ENCODE results near the gene PRRT2. TPM values are rescaled to one million over a fixed set of nuclear protein-coding genes. Genes with fewer than 3 reads are reported as not detected.

PRRT2 gene
- 1.2 and 4.4 TPM in 2 replicates for total RNA-seq

DNA sequence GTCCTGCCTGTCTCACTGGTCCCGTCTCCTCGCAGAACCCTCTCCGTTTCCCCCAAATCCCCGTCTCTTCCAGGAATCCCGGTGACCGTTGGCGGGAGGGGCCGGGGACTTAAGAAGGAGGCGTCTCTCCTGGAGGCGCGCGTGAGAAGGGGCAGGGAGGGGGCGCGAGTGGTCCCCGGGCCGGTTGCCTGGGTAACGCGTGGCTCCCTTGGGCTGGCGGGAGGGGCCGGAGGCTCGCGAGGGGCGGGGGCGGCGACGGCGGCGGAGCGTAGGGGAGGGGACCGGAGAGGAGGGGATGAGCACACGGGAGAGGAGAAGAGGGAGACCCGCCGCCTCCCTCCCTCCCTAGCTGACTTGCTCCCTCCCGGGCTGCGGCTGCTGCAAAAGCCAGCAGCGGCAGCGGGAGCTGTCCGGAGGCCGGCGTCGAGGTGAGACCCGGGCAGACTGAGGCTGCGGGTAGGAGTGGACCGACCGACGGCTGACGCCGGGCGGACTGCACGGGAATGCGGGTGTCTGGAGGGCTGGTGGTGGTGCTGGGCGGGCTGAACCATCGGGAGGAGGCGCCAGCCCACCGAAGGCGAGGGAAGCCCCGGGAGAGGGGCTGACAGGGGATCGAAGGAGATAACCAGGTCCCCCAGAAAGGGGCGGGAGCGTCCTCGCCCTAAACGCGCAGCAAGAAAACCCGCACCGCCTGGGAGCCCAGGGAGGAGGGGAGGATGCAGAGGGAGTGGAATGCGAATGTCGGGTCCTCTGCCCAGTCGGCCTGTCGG, at the start of gene PRRT2:
Gene PRRT2, plus strand, starts transcription at position 298 of the 770 bp plus-strand sequence. CDS start 862 bp downstream, outside the sequence.

DNA sequence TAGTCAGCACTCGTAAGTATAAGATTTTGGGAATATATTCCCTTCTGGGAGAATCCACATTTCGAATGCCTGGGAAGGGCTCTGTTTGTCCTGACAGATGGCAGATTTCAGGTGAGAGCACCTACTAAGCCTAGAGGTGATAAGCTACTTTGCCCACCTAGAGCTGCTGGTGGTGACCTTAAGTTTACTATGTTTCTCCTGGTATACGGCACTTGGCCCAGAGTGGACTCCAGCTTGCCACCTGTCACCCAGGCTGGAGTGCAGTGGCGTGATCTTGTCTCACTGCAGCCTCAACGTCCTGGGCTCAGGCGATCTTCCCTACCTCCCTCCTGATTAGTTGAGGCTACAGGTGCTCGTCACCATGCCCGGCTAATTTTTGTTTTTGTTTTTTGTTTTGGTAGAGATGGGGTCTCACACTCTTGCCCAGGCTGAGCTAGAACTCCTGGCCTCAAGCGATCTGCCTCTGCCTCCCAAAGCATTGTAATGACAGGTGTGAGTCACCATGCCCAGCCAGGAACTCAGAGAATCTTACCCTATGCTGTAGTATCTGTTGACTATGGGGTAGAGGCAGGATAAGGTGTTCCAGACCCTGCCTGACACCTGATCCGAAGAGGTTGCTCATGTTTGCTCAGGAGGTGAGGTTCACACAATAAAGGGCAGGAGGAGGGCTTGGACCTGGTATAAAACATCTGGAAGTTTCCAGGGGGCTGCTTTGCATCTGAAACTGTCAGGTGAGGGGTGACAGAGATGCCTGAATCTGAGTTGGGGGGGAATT, 34.2 kb upstream of the PRRT2 start, which contains the start of gene ZG16:
Gene ZG16, plus strand, starts transcription at position 681 of the 775 bp plus-strand sequence. CDS start 1,011 bp downstream, outside the sequence.

DNA sequence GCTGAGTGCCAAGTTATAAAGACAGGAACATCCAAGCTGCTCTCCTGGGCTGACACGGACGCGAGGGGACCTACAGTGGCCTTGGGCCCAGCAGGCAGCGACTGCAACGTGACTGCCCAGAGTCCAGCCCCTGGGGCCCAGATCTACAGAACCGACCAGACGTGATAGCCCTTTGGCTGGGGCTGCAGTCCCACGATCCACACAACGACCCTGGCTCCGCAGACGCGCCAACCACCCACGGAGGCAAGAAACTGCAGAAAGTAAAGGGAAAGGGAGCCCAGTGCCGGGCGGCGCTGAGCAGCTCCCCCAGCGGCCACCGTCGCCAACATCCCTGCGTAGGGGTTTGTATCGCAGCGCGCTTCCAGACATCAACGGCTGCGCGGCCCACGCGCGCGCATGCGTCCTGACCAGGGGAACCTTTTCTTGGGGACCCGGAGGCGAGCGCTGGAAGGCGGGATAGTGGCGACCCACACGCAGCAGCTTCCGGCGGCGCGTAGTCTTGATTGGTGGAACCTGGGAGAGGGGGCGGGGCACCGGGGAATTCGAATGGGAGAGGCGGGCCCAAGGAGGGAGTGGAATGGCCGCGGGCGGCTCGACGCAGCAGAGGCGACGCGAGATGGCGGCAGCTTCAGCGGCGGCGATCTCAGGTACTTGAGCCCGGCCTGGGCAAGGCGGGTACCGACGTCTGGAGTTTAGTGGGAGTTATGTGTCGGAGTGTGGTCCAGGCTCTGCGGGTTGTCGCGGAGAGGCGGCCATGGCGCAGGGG, 21.6 kb upstream of the PRRT2 start, which contains the start of gene KIF22:
Gene KIF22, plus strand, starts transcription at position 569 of the 766 bp plus-strand sequence. Its CDS starts 9 bp downstream, at position 578.

DNA sequence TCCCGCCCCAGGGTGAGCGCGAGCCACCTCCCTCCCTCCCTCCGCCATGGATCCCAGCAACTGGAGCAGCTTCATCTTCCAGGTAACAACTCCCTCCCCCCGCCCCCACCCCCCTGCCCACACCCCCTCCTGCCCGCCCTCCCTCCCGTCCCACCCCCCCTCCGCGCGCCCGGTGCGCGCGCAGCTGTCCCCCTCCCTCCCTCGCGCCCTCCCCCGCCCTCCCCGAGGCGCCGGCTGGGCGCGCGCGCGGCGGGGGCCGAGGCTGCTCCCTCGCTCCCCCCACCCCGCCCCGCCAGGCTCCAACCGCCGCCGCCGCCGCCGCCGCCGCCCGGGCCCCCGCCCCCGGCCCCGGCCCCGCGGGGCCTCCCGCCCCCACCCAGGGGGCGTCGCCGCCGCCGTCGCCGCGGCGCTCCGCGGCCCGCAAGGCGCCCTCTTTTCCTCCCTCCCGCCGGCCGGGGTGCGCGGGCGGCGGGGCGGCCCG, 5.9 kb upstream of the PRRT2 start, which contains the start of gene MAZ:
Gene MAZ, plus strand, starts transcription at position 431 of the 481 bp plus-strand sequence. CDS start 173 bp downstream, outside the sequence.

DNA sequence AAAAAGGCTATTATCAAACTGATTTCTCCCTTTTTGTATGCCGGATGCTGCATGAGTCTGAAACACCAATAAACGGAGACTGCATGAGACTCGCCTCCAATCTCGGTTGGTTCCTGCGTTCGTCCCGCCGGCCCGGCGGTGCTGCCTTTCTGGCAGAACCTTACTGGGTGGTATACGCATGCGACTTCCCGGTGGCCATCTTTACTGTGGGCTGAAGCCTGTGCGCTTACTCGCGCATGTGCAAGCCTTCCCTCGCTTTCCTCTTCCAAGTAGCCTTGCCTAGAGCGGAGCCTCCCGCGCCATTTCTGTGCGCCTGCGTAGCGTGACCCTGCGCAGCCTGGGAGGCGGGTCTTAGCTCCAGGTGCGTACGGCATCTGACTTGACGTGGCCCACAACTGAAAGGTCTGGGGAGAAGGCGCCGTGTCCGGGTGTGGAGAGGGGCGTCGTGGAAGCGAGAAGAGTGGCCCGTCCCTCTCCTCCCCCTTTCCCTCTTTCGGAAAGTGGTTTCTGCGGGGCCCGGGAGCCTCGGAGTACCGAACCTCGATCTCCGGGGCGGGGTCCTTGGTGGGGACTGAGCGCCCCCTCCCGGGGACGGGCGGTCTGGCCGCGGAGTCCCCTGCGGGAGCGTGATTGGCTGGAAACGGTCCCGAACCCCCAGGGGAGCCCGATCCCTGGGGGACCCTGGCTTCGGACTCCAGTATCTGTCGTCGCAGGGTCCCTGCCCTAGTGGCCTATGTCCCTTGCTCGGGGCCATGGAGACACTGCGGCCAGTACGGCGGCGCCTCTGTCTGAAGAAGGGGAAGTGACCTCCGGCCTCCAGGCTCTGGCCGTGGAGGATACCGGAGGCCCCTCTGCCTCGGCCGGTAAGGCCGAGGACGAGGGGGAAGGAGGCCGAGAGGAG, 4.0 kb downstream of the PRRT2 start, which contains the start of gene PAGR1:
Gene PAGR1, plus strand, starts transcription at position 360 of the 901 bp plus-strand sequence. Its CDS starts 374 bp downstream, at position 734.

DNA sequence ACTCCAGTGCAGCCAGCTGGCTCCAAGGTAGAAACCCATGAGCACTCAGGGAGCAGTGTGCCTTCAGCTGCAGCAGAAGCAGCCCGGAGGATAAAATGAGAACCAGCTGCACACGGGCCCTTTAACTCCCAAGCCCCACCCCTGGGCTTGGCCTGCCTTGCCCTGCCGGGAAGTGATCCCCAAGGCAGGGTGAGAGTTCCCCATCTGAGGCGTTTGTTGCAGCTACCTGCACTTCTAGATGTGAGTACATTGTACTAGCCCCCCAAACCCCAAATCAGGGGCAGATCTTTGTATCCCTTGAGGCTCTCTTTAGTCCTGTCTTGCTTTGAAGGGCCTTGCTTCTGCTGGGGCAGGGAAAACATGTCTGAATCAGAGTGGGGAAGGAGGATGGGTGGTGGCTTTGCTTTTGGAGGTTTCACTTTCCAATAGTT, 8.3 kb downstream of the PRRT2 start, which contains the start of gene MVP:
Gene MVP, plus strand, starts transcription at position 192 of the 431 bp plus-strand sequence. CDS start 10,088 bp downstream, outside the sequence.

DNA sequence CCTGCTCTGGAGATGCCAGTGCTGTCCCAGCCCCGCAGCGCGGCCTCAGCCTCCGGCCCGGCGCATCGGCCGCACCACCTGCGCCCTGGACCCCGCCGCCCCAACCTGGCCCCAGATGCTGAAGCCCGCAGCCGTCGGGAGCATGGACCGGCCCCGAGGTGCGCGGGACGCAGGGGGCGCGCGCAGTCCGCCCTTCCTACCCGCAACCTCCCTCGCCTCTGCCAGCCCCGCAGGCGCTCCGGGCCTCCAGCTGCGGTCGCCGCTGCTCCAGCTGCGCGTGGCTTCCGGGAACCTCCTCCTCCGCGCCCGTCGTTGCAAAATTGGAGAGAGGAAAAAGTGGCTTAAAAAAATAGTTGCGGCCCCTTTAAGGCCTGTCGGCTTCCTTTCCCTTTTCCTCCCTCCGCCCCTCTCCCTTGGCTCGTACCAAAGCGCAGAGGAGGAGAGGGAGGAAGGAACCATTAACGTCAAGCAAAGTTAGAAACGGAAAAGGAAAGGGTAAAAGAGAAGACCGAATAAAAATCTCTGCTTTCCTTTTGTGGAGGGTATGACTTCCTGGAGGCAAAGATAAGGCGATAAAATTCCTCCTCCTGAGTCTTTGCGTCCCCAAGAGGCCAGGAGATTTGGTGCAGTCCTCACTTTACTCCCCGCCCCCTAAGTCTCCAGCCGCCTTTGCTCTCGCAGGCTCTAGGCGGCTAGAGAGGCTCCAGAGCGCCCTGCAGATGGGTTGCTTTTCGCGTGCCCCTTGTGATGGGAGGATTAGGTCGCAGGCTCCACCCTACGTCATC, 51.1 kb downstream of the PRRT2 start, which contains the start of gene CDIPT:
Gene CDIPT, minus strand, starts transcription at position 343 of the 785 bp plus-strand sequence. CDS start 369 bp downstream, outside the sequence.

Other genes starting within 250 kb of the PRRT2 start
- not detected in 2 replicates for gene SPN, start 148.9 kb upstream of the PRRT2 start, total RNA-seq
- gene QPRT, start 133.0 kb upstream of the PRRT2 start, total RNA-seq = 31.1 and 57.9 TPM in 2 replicates
- gene C16orf54, start 66.2 kb upstream of the PRRT2 start, total RNA-seq = not detected in 2 replicates
- not detected in 2 replicates for gene ZG16, start 33.9 kb upstream of the PRRT2 start, total RNA-seq
- gene KIF22, start 21.4 kb upstream of the PRRT2 start, total RNA-seq = 9.8 and 33.5 TPM in 2 replicates
- gene MAZ, start 5.7 kb upstream of the PRRT2 start, total RNA-seq = 89.4 and 125 TPM in 2 replicates
- 16.3 and 18.1 TPM in 2 replicates for gene PAGR1, start 4.0 kb downstream of the PRRT2 start, total RNA-seq
- gene MVP, start 8.3 kb downstream of the PRRT2 start, total RNA-seq = 209 and 363 TPM in 2 replicates
- 69.5 and 81.7 TPM in 2 replicates for gene CDIPT, start 51.0 kb downstream of the PRRT2 start, total RNA-seq
- gene SEZ6L2, start 87.4 kb downstream of the PRRT2 start, total RNA-seq = 18.4 and 37.0 TPM in 2 replicates
- gene ASPHD1, start 88.3 kb downstream of the PRRT2 start, total RNA-seq = 8.0 and 12.5 TPM in 2 replicates
- 12.5 and 14.3 TPM in 2 replicates for gene KCTD13, start 114.0 kb downstream of the PRRT2 start, total RNA-seq
- gene TMEM219, start 149.9 kb downstream of the PRRT2 start, total RNA-seq = 63.9 and 76.0 TPM in 2 replicates
- gene TAOK2, start 161.7 kb downstream of the PRRT2 start, total RNA-seq = 53.4 and 72.9 TPM in 2 replicates
- 4.8 and 5.0 TPM in 2 replicates for gene HIRIP3, start 183.4 kb downstream of the PRRT2 start, total RNA-seq
- gene INO80E, start 184.0 kb downstream of the PRRT2 start, total RNA-seq = 16.9 and 20.3 TPM in 2 replicates
- 0.42 TPM in 1 of 2 replicates, not detected in the other for gene DOC2A, start 198.8 kb downstream of the PRRT2 start, total RNA-seq
- gene C16orf92, start 211.0 kb downstream of the PRRT2 start, total RNA-seq = not detected in 2 replicates
- gene TLCD3B, start 219.1 kb downstream of the PRRT2 start, total RNA-seq = under 0.01 and 0.09 TPM in 2 replicates